ENCODE results near the gene EMX1. TPM values are rescaled to one million over a fixed set of nuclear protein-coding genes. Genes with fewer than 3 reads are reported as not detected.

EMX1 gene
- total RNA-seq, 4 donors from 2014 or later = 0.26 TPM; not detected in 3

DNA sequence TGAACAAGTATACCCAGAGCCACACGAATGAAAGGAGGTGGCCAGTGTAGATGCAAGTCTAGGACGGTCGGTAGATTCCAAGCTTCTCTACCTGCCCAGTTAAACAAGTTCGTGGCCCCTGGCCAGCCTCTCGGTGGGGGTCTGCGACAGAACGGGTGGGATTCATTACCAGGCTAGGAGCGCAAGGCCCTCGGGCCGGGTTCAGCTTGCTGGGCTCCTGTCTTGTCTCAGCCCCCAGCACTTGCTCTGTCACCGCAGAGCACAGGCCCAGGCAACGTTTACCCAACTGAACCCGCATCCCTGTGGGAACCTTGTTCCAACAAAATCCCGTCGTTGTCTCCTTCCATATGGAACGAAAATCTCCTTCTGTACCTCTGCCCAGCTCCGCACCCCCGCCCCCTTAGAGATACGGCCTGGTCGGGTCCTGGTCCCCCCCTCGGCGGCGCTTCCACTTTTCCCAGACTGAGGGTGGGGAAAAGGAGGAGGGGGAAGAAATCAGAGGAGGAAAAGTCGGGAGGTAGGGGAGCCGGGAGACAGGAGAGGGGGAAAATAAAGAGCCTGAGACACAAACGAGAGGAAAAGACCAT lies 1.9 kb upstream of the EMX1 start:
- TF ChIP-seq POLR2A (IDR thresholded peaks at IDR 0.05) = no peak
- TF ChIP-seq, protein P1, sequence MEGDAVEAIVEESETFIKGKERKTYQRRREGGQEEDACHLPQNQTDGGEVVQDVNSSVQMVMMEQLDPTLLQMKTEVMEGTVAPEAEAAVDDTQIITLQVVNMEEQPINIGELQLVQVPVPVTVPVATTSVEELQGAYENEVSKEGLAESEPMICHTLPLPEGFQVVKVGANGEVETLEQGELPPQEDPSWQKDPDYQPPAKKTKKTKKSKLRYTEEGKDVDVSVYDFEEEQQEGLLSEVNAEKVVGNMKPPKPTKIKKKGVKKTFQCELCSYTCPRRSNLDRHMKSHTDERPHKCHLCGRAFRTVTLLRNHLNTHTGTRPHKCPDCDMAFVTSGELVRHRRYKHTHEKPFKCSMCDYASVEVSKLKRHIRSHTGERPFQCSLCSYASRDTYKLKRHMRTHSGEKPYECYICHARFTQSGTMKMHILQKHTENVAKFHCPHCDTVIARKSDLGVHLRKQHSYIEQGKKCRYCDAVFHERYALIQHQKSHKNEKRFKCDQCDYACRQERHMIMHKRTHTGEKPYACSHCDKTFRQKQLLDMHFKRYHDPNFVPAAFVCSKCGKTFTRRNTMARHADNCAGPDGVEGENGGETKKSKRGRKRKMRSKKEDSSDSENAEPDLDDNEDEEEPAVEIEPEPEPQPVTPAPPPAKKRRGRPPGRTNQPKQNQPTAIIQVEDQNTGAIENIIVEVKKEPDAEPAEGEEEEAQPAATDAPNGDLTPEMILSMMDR (IDR thresholded peaks at IDR 0.05) = no peak
- WGBS, 2 donors = 4 to 5% methylated on average over 26 of the region's 26 CpGs
- DNase-seq (ENCODE audit: low spot score in 2 of 2) = peak in 1 of 2 donors; percentile 81
- intact Hi-C loops (cut with DNase I; ENCODE audit: low total_unique reads) = no loop called here
- H3K4me3 ChIP-seq (ENCODE audit: low read depth, poor library complexity, severe bottlenecking) = no peak overlapping the region

DNA sequence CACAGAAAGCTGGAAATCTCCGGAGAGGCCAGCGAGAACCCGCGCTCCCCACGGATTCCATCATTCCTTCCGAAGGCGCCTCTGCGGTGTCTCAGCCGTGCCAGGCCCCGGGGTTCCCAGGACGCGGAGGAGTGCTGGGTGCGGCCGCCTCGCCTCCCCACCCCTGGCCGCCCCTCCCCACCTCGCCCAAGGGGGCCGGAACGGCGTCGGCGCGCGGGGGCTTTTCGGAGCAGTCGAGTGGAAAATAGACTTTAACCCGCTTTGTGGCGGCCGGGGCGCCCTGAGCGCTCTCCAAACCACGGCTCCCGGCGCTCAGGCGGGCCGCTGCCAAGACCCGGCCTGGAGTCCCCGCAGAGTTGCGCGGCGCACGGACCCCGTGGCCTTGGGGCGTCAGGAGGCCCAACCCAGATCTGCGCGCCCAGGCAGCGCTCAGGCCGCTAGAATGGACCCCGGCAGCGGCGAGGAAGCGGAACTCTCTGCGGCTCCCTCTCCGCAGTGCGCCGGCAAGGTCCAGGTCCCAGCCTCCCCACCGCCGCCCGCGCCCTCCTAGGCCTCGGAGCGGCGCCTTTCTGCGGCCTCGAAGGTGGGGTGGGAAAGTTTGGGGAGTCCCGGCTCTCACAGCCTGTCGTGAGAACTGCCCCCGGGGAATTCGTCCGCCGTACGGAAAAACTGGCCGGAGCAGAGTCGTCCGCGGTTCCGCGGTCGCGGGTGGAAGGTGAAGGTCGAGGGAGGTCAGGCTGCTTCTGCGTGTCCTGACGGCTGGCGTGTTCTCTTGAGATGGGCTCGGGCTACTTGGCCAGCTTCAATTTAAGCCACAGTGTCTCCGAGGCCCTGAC lies 1.2 kb upstream of the EMX1 start:
- intact Hi-C loops (cut with DNase I; ENCODE audit: low total_unique reads) = no loop called here
- peak overlapping the region; percentile 22 for H3K4me3 ChIP-seq (ENCODE audit: low read depth, poor library complexity, severe bottlenecking)
- WGBS, 2 donors = 1% methylated on average over 58 to 72 of the region's 86 CpGs
- TF ChIP-seq, protein P1 (IDR thresholded peaks at IDR 0.05) = no peak
- peak in 1 of 2 donors; percentile 85 for DNase-seq (ENCODE audit: low spot score in 2 of 2)

DNA sequence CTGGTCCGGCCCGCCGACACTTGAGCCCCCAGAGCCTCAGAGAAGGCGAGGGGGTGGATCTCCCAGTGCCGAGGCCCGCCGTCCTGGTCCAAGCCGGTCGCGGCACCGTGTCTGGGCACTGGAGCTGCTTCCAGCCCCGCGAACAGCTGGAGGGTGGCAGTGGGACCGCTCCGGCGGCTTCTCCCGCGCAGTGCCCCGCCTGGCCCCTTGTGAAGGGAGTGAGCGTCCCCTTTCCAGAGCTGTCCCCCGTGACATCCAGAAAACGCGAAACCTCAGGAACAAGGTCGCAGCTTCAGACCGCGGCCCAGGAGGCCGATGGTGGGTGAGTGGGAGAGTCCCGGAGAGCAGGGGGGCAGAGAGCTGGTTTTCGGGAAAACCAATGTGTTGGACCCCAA lies 579 bp upstream of the EMX1 start:
- TF ChIP-seq, protein P1 (IDR thresholded peaks at IDR 0.05) = no peak
- no peak for TF ChIP-seq POLR2A (IDR thresholded peaks at IDR 0.05)
- DNase-seq (ENCODE audit: low spot score in 2 of 2) = peak in 1 of 2 donors; percentile 70

DNA sequence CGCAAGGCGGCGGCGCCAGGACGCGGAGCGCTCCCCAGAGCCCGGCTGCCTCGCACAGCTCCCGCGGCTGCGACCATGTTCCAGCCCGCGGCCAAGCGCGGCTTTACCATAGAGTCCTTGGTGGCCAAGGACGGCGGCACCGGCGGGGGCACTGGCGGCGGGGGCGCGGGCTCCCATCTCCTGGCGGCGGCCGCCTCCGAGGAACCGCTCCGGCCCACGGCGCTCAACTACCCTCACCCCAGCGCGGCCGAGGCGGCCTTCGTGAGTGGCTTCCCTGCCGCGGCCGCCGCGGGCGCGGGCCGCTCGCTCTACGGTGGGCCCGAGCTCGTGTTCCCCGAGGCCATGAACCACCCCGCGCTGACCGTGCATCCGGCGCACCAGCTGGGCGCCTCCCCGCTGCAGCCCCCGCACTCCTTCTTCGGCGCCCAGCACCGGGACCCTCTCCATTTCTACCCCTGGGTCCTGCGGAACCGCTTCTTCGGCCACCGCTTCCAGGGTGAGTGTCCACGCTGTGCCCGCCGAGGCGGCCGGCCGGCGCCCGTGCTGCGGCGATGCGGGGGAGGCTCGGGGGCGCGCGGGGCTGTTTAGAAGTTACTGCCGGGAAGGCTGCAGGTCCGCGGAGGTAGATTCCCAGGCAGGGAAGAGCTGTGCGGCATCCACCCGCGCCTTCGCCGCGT lies 696 bp downstream of the EMX1 start:
- DNase-seq (ENCODE audit: low spot score in 2 of 2) = peak in 1 of 2 donors; percentile 82
- TF ChIP-seq POLR2A (IDR thresholded peaks at IDR 0.05) = no peak
- TF ChIP-seq, protein P1 (IDR thresholded peaks at IDR 0.05) = no peak
- WGBS, 2 donors = 1 to 3% methylated on average over 43 to 53 of the region's 89 CpGs
- intact Hi-C loops (cut with DNase I; ENCODE audit: low total_unique reads) = no loop called here
- peak overlapping the region; percentile 5 for H3K4me3 ChIP-seq (ENCODE audit: low read depth, poor library complexity, severe bottlenecking)

More for the DNA sequence above, 579 bp upstream of the EMX1 start:
- intact Hi-C loops (cut with DNase I; ENCODE audit: low total_unique reads) = no loop called here
- H3K4me3 ChIP-seq (ENCODE audit: low read depth, poor library complexity, severe bottlenecking) = no peak overlapping the region
- WGBS, 2 donors = 1 to 2% methylated on average over 10 to 24 of the region's 29 CpGs

DNA sequence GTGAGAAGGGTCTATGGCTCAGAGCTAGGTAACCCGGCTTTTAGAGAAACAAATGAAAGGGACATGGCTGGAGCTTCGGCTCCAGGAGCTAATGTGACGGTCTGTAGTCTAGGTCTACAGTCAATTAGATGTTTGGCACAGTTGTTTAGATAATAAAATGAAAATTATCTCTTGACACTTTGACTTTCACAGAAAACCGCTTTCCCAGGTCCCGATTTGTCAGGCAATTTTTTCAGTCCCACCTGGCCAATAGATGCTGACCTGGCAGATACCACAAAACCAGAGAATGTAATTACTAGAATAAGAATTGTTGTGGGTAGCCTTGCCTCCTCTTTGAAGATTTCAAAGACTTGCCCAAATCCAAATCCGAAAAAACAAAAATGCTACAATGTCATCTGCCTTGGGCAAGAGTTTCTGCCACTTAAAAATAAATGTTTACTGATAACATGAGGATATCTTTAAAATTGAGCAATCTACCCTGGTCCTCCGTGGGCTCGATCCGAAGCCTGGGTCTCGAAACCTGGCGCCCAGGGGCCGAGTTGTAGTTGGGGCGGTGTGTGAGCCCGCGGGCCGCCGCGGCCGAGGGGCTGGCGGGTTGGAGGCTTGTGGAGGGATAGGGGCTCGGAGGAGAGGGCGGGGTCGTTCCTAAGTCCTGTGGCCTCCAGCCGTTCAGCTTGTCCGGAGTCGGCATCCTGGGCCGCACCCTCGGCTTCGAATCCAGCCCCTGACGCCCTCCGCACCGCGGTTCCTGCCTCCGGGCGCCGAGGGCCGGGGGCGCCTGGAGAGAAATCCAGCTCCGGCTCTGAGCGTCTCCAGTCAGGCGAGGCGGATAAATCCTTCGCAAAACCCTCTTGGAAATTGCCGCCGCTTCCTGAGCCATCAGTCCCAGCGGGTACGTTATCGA lies 2.3 kb downstream of the EMX1 start:
- 7 to 14% methylated on average over 20 to 32 of the region's 48 CpGs for WGBS, 2 donors
- peak in 1 of 2 donors; percentile 68 for DNase-seq (ENCODE audit: low spot score in 2 of 2)
- TF ChIP-seq, protein P1 (IDR thresholded peaks at IDR 0.05) = no peak
- no peak for TF ChIP-seq POLR2A (IDR thresholded peaks at IDR 0.05)
- no peak overlapping the region for H3K4me3 ChIP-seq (ENCODE audit: low read depth, poor library complexity, severe bottlenecking)
- intact Hi-C loops (cut with DNase I; ENCODE audit: low total_unique reads) = no loop called here

Measured in lower leg skin (tissue), 4 donors.